SK-N-SH (cell line): Measurements from ENCODE around the gene DDIAS. TPM values are rescaled to one million over a fixed set of nuclear protein-coding genes. Genes with fewer than 3 reads are reported as not detected.

ENCODE experiments used
- CTCF ChIA-PET: fragments of 300-600, 350-600 bp; formaldehyde crosslinking; extraction: SDS; loops from one replicate; lab custom pipeline; 2021; lab: Yijun Ruan, JAX
- POLR2A ChIA-PET: fragments of 350-600 bp; sonication (Branson Sonifier 250); formaldehyde crosslinking; extraction: SDS; loops from one replicate; lab custom pipeline; 2020; ENCODE audit warnings: antibody characterized with exemption, inconsistent platforms; lab: Yijun Ruan, JAX
- DNase-seq: peaks from one replicate; pipeline ENCODE4 v3.0.0; 2012
- H2AFZ ChIP-seq: fragments of 200-600 bp; sonication (generic); 2 replicates; pipeline ENCODE4 v1.8.1; 2016; ENCODE audit warnings: antibody characterized with exemption, mild to moderate bottlenecking, low read depth
- H3F3A ChIP-seq: fragments of 200-600 bp; sonication (generic); replicated peaks from 2 replicates; pipeline ENCODE3; 2016; ENCODE audit warnings: antibody characterized with exemption, mild to moderate bottlenecking; ENCODE audit not compliant: insufficient read depth
- H3K27ac ChIP-seq, 2 experiments: fragments of 200-500 bp in 1 of 2; fragments of 200-600 bp in 1 of 2; sonication (Bioruptor generic) in 1 of 2; sonication (generic), shearing (Covaris generic) in 1 of 2; 2 replicates each; pipeline versions ENCODE4 v1.5.1 to v1.6.1; 2014 to 2016; ENCODE audit warnings: low read depth in 2 of 2, inconsistent platforms in 1 of 2, low read length in 1 of 2, mild to moderate bottlenecking in 1 of 2, mixed read lengths in 1 of 2
- H3K27me3 ChIP-seq: fragments of 200-600 bp; sonication (generic), shearing (Covaris generic); 2 replicates; pipeline ENCODE4 v1.6.1; 2016; ENCODE audit warnings: mixed run types; ENCODE audit not compliant: insufficient read depth
- H3K36me3 ChIP-seq, 2 experiments: fragments of 200-500 bp in 1 of 2; fragments of 200-600 bp in 1 of 2; sonication (Bioruptor generic) in 1 of 2; sonication (generic) in 1 of 2; replicated peaks in 1 of 2; 2 replicates each; pipeline versions ENCODE3 to v1.5.1; 2014 to 2016; ENCODE audit warnings: low read length in 1 of 2, mild to moderate bottlenecking in 1 of 2; ENCODE audit not compliant: insufficient read depth in 2 of 2, control insufficient read depth in 1 of 2
- H3K4me1 ChIP-seq, 2 experiments: fragments of 200-500 bp in 1 of 2; fragments of 200-600 bp in 1 of 2; sonication (Bioruptor generic) in 1 of 2; sonication (generic), shearing (Covaris generic) in 1 of 2; 2 replicates each; pipeline versions ENCODE4 v1.5.1 to v1.6.1; 2014 to 2016; ENCODE audit warnings: low read depth in 1 of 2, low read length in 1 of 2, mixed run types in 1 of 2; ENCODE audit not compliant: insufficient read depth in 2 of 2, control insufficient read depth in 1 of 2
- H3K4me2 ChIP-seq: fragments of 200-600 bp; sonication (generic), shearing (Covaris generic); 2 replicates; pipeline ENCODE4 v1.6.1; 2017; ENCODE audit warnings: mixed run types
- H3K4me3 ChIP-seq, 2 experiments: fragments of 200-500 bp in 1 of 2; fragments of 200-600 bp in 1 of 2; sonication (Bioruptor generic) in 1 of 2; sonication (generic), shearing (Covaris generic) in 1 of 2; 2 replicates each; pipeline versions ENCODE4 v1.5.1 to v1.8.1; 2014 to 2016; ENCODE audit warnings: low read depth in 2 of 2, inconsistent platforms in 1 of 2, low read length in 1 of 2, mild to moderate bottlenecking in 1 of 2, mixed read lengths in 1 of 2, moderate library complexity in 1 of 2
- H3K79me2 ChIP-seq: fragments of 200-600 bp; sonication (generic); 2 replicates; pipeline ENCODE4 v1.8.1; 2017; ENCODE audit warnings: mild to moderate bottlenecking; ENCODE audit not compliant: insufficient read depth
- H3K9ac ChIP-seq: fragments of 200-600 bp; sonication (generic); 2 replicates; pipeline ENCODE4 v1.6.1; 2017; ENCODE audit warnings: mixed run types
- H3K9me2 ChIP-seq: fragments of 200-600 bp; sonication (generic); 2 replicates; pipeline ENCODE4 v1.6.1; 2017; ENCODE audit warnings: mixed run types
- H3K9me3 ChIP-seq: fragments of 200-600 bp; sonication (generic); 2 replicates; pipeline ENCODE4 v1.6.1; 2017; ENCODE audit warnings: mixed run types, mild to moderate bottlenecking, moderate library complexity
- H4K20me1 ChIP-seq: fragments of 200-600 bp; sonication (generic); 2 replicates; pipeline ENCODE4 v1.6.1; 2017; ENCODE audit warnings: mild to moderate bottlenecking, mixed run types; ENCODE audit not compliant: insufficient read depth
- CTCF ChIP-seq: fragments of 200-600 bp; sonication (generic); IDR thresholded peaks from 2 replicates; pipeline ENCODE4 v1.6.1; 2017; ENCODE audit warnings: antibody characterized with exemption, mild to moderate bottlenecking, moderate library complexity
- ELF1 ChIP-seq: IDR thresholded peaks from 2 replicates; pipeline ENCODE4 v1.4.0; 2012
- EP300 ChIP-seq, 2 experiments: IDR thresholded peaks; 2 replicates each; pipeline versions ENCODE4 v1.4.0 to v1.6.1; 2012; ENCODE audit warnings: borderline replicate concordance in 1 of 2, low read depth in 1 of 2, low read length in 1 of 2
- IRF3 ChIP-seq: fragments of 150-350 bp; IDR thresholded peaks from 2 replicates; pipeline ENCODE4 v1.6.1; 2016; ENCODE audit warnings: mild to moderate bottlenecking, low read depth, low read length
- JUND ChIP-seq: IDR thresholded peaks from 2 replicates; pipeline ENCODE4 v1.4.0; 2012
- MAX ChIP-seq: IDR thresholded peaks from 2 replicates; pipeline ENCODE4 v1.4.0; 2012; ENCODE audit warnings: low read depth
- MXI1 ChIP-seq: IDR thresholded peaks from 2 replicates; pipeline ENCODE4 v1.6.1; 2012; ENCODE audit warnings: mild to moderate bottlenecking, low read depth, low read length, improper control_type of control experiment
- NRF1 ChIP-seq: IDR thresholded peaks from 2 replicates; pipeline ENCODE4 v1.6.1; 2012; ENCODE audit warnings: low read depth, mild to moderate bottlenecking, low read length
- POLR2AphosphoS5 ChIP-seq: IDR thresholded peaks from 2 replicates; pipeline ENCODE4 v1.6.1; 2012; ENCODE audit warnings: low read depth, low read length
- RAD21 ChIP-seq: IDR thresholded peaks from 2 replicates; pipeline ENCODE4 v1.6.1; 2012; ENCODE audit warnings: mild to moderate bottlenecking, low read length
- REST ChIP-seq: IDR thresholded peaks from 2 replicates; pipeline ENCODE4 v1.6.1; 2012; ENCODE audit warnings: mild to moderate bottlenecking, low read depth, low read length, moderate library complexity
- SIN3A ChIP-seq: IDR thresholded peaks from 2 replicates; pipeline ENCODE4 v1.6.1; 2012; ENCODE audit warnings: low read depth, mild to moderate bottlenecking, low read length, moderate library complexity, borderline replicate concordance
- TAF1 ChIP-seq: IDR thresholded peaks from 2 replicates; pipeline ENCODE4 v1.6.1; 2012; ENCODE audit warnings: low read depth, mild to moderate bottlenecking, low read length, moderate library complexity, borderline replicate concordance
- TEAD4 ChIP-seq: IDR thresholded peaks from 2 replicates; pipeline ENCODE4 v1.4.0; 2012; ENCODE audit warnings: mild to moderate bottlenecking, borderline replicate concordance; ENCODE audit not compliant: insufficient read depth
- YY1 ChIP-seq: IDR thresholded peaks from 2 replicates; pipeline ENCODE4 v1.4.0; 2012; ENCODE audit warnings: low read depth, mild to moderate bottlenecking
- WGBS: methylation state at CpG from one replicate; pipeline ENCODE4 v1.1.6; 2017; ENCODE audit warnings: low lambda C conversion rate; 5-methylcytosine and 5-hydroxymethylcytosine counted together
- polyA plus RNA-seq, 3 experiments: library from polyadenylated mRNA; depleted of rRNA; stranded (reverse); fragments of >200 nt; gene quantifications; 2 replicates each; pipeline ENCODE4 v1.2.3, GENCODE V29; 2012

Gene DDIAS
- polyA plus RNA-seq, 1 of the 3 experiments (the other 2 are of a cell fraction), result 4.4 TPM

DNA sequence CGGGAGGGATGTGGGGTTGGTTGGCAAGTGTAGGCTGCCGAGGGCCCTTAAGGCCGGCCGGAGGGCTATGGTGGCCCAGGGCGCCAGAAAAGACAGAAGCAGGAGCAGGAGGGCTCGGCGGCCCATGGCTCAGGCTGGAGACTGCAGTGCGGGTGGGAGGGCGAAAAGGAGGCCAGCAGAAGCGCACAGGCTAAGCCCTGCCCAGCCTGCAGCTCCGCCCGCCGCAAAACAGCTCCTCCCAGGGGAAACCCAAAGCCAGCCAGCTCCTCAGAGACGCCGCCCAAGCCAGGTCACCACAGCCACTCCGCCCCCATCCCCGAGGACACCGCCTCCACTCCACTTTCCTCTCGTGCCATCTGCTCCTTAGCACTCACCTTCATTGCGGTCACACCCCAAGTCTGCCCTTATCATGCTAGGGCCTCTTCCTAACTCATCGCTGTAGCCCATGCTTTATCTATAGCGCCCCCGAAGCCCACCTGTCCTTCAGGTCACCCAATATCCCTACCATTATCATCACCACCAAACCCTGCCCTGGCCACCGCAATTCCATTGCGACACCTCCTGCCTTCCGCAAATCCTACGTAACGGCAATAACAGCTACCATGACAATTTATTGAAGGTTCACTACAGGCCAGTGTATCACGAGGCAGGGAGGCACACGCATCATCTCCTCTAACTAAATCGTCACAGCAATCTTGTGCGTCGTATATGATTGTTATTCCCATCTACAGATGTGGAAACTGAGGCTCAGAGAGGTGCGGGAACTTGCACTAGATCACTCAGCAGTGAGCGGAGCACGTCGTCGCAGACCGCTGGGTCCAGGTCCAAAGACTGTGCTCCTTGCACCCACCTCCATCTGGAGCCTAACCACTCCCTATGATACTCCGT, 1.0 kb upstream of the DDIAS start, which contains the start of gene PRCP:
TSS of gene PRCP (minus strand) at position 154 of the 888 bp plus-strand sequence. CDS start at position 126, 28 bp downstream.
- peak within 1 kb of the TSS; percentile 81 for H3K9ac ChIP-seq
- ChIA-PET POLR2A (interaction anchor here (0.5 to 2.3 kb wide), 8 partner anchors 32 to 1497 kb away, joined by 3 to 11 read pairs (median 4); partner anchors contain the start of genes CCDC90B, FAM181B, PCF11 and RAB30), CTCF (interaction anchor here (0.7 to 4.1 kb wide), 10 partner anchors 9 to 923 kb away, joined by 3 to 40 read pairs (median 4); no protein-coding TSS in a partner anchor)
- peak within 1 kb of the TSS; percentile 70 to 95 for H3K27ac ChIP-seq
- peak; percentile 89 for DNase-seq
- no peaks in the 10 kb centered on the region for H3K27me3 ChIP-seq
- H4K20me1 ChIP-seq, result no peaks in the 10 kb centered on the region
- H3F3A ChIP-seq, result no peaks in the 10 kb centered on the region
- H3K9me3 ChIP-seq, result no peaks in the 10 kb centered on the region
- H3K4me1 ChIP-seq, result peaks cover 0 to 24% of the 10 kb centered on the region in 2 experiments; a peak in 3 of 4 replicates
- peak within 1 kb of the TSS; percentile 87 for H2AFZ ChIP-seq
- H3K4me2 ChIP-seq, result peak within 1 kb of the TSS; percentile 87
- peak; percentile 83 for TF ChIP-seq POLR2AphosphoS5
- peak; percentile 42 for TF ChIP-seq MXI1
- TF ChIP-seq TAF1, result peak; percentile 70; the same call in 1 of the 2 replicates
- peak; percentile 47 for TF ChIP-seq MAX
- TF ChIP-seq SIN3A, result peak; percentile 69; the same call in 1 of the 2 replicates
- no peak for TF ChIP-seq JUND
- TF ChIP-seq CTCF, result 0 out of 2 replicates have a peak, but pooled peaks have one; percentile 11
- TF ChIP-seq ELF1, result no peak
- 0 out of 2 replicates have a peak, but pooled peaks have one; percentile 2 for TF ChIP-seq RAD21
- H3K79me2 ChIP-seq, result peaks cover 45% of the 10 kb centered on the region
- peak within 1 kb of the TSS; percentile 78 to 90 for H3K4me3 ChIP-seq
- H3K36me3 ChIP-seq, result no peaks in the 10 kb centered on the region
- under 1% methylated on average over 31 of the region's 40 CpGs for WGBS
- no peaks in the 10 kb centered on the region for H3K9me2 ChIP-seq

DNA sequence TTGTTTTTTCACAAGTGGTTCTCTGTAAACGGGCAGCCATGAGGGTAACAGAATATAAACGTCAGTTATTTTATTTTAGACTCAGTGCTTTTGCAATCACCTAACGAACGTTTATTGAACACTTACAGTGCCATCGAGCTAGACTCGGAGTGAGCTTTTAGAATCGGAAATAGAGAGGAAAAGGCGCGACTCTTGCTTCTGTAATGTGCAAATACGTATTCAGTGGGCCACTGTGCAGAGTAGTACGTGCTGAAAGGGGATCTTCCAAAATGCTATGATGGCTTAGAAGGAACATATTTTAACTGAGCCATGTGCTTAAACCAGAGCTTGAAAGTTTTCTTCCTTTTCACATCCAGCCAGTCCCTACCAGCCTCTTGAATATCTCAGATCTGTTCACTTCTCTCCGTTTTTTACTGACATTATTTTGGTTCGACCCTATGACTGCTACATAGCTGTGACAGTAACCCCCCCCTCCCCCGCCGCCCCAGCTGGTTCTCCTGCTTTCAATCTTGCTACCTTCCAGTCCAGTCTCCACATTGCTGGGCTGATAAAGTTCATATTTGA, 468 bp downstream of the DDIAS start:
- Histone ChIP-seq H3K4me3 (peak overlapping the region; percentile 78 to 90), H2AFZ (peak overlapping the region; percentile 57; the same call in 1 of the 2 replicates), H3K9ac (peak overlapping the region; percentile 43; the same call in 1 of the 2 replicates), H3K27ac (0 out of 4 replicates have a peak overlapping the region, but pooled peaks of 1 of the 2 experiments have one; percentile 70), H3K4me2 (peak overlapping the region; percentile 87), H3K79me2 (peaks cover 49% of the 10 kb centered on the region), H3K9me3 (no peaks in the 10 kb centered on the region), H3K27me3 (no peaks in the 10 kb centered on the region), H3K36me3 (no peaks in the 10 kb centered on the region), H3K4me1 (peaks cover 0 to 29% of the 10 kb centered on the region in 2 experiments; a peak in 3 of 4 replicates), H4K20me1 (no peaks in the 10 kb centered on the region), H3K9me2 (no peaks in the 10 kb centered on the region), H3F3A (no peaks in the 10 kb centered on the region)
- WGBS, result 1% methylated on average over 15 of the region's 15 CpGs
- no peak for DNase-seq
- CTCF ChIA-PET, result interaction anchor here (0.8 to 4.1 kb wide), 11 partner anchors 10 to 918 kb away, joined by 3 to 40 read pairs (median 4); partner anchors contain the start of gene FAM181B
- POLR2A ChIA-PET, result interaction anchor here (0.6 to 2.3 kb wide), 6 partner anchors 8 to 384 kb away, joined by 3 to 11 read pairs (median 6); partner anchors contain the start of genes CCDC90B, FAM181B and PCF11
- TF ChIP-seq YY1 (no peak), NRF1 (no peak), TEAD4 (no peak), REST (no peak), EP300 (IDR thresholded peaks at IDR 0.05; ENCODE audit: borderline replicate concordance in 1 of 2, low read depth in 1 of 2, low read length in 1 of 2) (no peak), IRF3 (no peak)
